ENCODE measurements around the gene UBTD1. TPM values are rescaled to one million over a fixed set of nuclear protein-coding genes. Genes with fewer than 3 reads are reported as not detected.

Gene UBTD1
- total and polyA plus RNA-seq, 10 of the 15 experiments (the other 5 are each of a cell fraction or from before 2014, with no cell fraction given) = 0.04 to 1.5 (median 1.2) TPM; not detected in 1

DNA sequence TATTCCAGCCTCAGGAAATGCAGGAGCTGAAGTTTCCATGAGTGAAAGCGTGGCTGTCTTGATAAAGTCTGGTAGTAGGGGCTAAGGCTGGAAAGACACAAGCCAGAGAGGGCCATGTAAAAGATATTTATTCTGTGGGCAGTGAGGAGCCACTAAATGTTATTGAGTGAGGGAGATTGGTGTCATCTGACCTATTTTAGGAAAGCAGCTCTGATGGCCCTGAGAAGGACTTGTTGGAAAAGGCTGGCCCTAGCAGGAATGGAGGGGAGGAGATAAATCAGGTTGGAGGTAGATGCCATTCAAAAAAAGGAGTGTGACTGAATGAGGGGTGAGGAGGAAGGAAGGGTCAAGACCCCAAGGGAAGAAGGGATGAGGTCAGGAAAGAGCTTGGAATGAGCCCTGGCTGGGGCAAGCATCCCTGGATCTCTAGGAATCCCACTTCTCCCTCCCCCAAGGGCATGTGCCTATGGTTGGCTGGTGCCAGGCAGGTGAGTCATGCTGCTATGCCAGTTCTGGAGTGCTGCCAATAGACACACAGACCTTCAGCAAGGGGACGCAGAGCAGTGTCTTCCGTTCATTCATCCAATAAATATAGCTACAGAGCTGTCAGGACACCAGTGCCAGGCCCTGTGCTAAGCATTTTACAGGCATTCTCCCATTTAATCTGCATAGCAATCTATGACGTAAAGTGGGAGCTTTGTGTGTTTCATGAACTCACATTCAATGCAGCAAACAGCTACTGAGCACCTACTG, 75.8 kb downstream of the UBTD1 start (continued):
- TF ChIP-seq ETV6 (conservative IDR thresholded peaks at IDR 0.05 in 1 of 2, IDR thresholded peaks at IDR 0.05 in 1 of 2; ENCODE audit: borderline replicate concordance in 1 of 2, low read depth in 1 of 2) (no peak), JUND (IDR thresholded peaks at IDR 0.05; ENCODE audit: low read depth, low read length) (no peak), PBX3 (IDR thresholded peaks at IDR 0.05; ENCODE audit: insufficient replicate concordance, low read depth, low read length) (no peak), RB1 (IDR thresholded peaks at IDR 0.05; ENCODE audit: borderline replicate concordance) (no peak), CREB1 (IDR thresholded peaks at IDR 0.05; ENCODE audit: low read depth) (no peak)
- TF ChIP-seq, protein P1, sequence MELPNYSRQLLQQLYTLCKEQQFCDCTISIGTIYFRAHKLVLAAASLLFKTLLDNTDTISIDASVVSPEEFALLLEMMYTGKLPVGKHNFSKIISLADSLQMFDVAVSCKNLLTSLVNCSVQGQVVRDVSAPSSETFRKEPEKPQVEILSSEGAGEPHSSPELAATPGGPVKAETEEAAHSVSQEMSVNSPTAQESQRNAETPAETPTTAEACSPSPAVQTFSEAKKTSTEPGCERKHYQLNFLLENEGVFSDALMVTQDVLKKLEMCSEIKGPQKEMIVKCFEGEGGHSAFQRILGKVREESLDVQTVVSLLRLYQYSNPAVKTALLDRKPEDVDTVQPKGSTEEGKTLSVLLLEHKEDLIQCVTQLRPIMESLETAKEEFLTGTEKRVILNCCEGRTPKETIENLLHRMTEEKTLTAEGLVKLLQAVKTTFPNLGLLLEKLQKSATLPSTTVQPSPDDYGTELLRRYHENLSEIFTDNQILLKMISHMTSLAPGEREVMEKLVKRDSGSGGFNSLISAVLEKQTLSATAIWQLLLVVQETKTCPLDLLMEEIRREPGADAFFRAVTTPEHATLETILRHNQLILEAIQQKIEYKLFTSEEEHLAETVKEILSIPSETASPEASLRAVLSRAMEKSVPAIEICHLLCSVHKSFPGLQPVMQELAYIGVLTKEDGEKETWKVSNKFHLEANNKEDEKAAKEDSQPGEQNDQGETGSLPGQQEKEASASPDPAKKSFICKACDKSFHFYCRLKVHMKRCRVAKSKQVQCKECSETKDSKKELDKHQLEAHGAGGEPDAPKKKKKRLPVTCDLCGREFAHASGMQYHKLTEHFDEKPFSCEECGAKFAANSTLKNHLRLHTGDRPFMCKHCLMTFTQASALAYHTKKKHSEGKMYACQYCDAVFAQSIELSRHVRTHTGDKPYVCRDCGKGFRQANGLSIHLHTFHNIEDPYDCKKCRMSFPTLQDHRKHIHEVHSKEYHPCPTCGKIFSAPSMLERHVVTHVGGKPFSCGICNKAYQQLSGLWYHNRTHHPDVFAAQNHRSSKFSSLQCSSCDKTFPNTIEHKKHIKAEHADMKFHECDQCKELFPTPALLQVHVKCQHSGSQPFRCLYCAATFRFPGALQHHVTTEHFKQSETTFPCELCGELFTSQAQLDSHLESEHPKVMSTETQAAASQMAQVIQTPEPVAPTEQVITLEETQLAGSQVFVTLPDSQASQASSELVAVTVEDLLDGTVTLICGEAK (IDR thresholded peaks at IDR 0.05; ENCODE audit: borderline replicate concordance) = no peak

All from GM12878 (cell line).